Gastrocnemius medialis (tissue), 4 donors: ENCODE results near the gene LCLAT1.

Experiments
- POLR2A ChIP-seq, 2 donors: fragments of 450-650 bp; IDR thresholded peaks; one replicate each; pipeline ENCODE4 v1.6.1; 2017; ENCODE audit warnings: antibody characterized with exemption in 2 of 2, mild to moderate bottlenecking in 2 of 2, moderate library complexity in 2 of 2
- TF ChIP-seq, protein P1 (sequence below), 5 experiments: fragments of 450-650 bp in 3 of 5; fragments of 200-600 bp in 2 of 5; sonication (generic) in 2 of 5; IDR thresholded peaks in 4 of 5; conservative IDR thresholded peaks in 1 of 5; 1 replicate in 4 of 5; 2 replicates in 1 of 5; pipeline ENCODE4 v1.5.1; 2016 to 2019; ENCODE audit warnings: antibody characterized with exemption in 5 of 5, mild to moderate bottlenecking in 3 of 5, moderate library complexity in 3 of 5

DNA sequence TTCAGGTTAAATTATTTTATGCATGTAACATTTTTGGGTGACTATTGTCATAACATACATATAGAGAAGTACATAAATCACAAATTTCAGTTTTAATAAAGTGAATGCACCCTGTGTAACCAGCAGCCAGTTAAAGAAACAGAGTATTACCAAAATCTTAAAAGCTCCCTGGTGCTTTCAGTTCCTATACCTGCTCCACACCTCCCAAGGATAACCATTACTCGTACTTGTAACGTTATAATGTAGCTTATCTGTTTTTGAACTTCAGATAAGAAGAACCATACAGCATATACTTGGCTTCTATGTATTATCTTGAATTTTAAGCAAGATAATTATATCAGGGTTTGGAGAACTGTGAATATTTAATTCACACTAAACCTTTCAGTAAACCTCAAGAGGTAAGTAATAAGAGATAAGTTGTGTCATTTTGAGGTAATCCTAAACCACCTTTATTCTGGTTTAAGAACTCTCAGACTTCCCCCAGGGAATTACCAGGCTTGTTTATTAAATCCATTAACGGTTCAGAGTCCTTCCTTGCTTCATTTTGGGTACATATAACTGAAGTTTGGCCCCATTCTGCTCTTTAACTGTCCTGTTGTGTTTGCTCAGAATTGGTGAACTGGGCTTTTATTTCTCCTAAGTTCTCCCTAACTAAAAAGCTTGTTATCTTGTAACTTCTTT, 58.6 kb downstream of the LCLAT1 start:
- TF ChIP-seq, protein P1, sequence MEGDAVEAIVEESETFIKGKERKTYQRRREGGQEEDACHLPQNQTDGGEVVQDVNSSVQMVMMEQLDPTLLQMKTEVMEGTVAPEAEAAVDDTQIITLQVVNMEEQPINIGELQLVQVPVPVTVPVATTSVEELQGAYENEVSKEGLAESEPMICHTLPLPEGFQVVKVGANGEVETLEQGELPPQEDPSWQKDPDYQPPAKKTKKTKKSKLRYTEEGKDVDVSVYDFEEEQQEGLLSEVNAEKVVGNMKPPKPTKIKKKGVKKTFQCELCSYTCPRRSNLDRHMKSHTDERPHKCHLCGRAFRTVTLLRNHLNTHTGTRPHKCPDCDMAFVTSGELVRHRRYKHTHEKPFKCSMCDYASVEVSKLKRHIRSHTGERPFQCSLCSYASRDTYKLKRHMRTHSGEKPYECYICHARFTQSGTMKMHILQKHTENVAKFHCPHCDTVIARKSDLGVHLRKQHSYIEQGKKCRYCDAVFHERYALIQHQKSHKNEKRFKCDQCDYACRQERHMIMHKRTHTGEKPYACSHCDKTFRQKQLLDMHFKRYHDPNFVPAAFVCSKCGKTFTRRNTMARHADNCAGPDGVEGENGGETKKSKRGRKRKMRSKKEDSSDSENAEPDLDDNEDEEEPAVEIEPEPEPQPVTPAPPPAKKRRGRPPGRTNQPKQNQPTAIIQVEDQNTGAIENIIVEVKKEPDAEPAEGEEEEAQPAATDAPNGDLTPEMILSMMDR (IDR thresholded peaks at IDR 0.05 in 4 of 5, conservative IDR thresholded peaks at IDR 0.05 in 1 of 5): no peak
- no peak for TF ChIP-seq POLR2A (IDR thresholded peaks at IDR 0.05)
